Endodermal cell (in vitro differentiated cells): Measurements from ENCODE around the gene TRPC6. TPM values are rescaled to one million over a fixed set of nuclear protein-coding genes. Genes with fewer than 3 reads are reported as not detected.

ENCODE experiments used
- DNase-seq: peaks from one replicate; pipeline ENCODE4 v3.0.0-alpha.2; 2017
- H3K27ac ChIP-seq: 2 replicates; pipeline ENCODE4 v1.5.1; 2013; ENCODE audit warnings: mild to moderate bottlenecking, low read depth, low read length, moderate library complexity
- H3K27me3 ChIP-seq: 2 replicates; pipeline ENCODE4 v1.6.1; 2013; ENCODE audit warnings: mild to moderate bottlenecking, low read length, moderate library complexity; ENCODE audit not compliant: insufficient read depth, control insufficient read depth, poor library complexity, severe bottlenecking
- H3K36me3 ChIP-seq: 2 replicates; pipeline ENCODE4 v1.7.0; 2013; ENCODE audit warnings: mild to moderate bottlenecking, low read length, moderate library complexity; ENCODE audit not compliant: control insufficient read depth, insufficient read depth
- H3K4me1 ChIP-seq: one replicate; pipeline ENCODE4 v1.7.0; 2013; ENCODE audit warnings: low read length; ENCODE audit not compliant: control insufficient read depth, insufficient read depth
- H3K4me3 ChIP-seq: 2 replicates; pipeline ENCODE4 v1.5.1; 2013; ENCODE audit warnings: mild to moderate bottlenecking, low read length, moderate library complexity
- H3K9ac ChIP-seq: 2 replicates; pipeline ENCODE4 v1.6.1; 2013; ENCODE audit warnings: mild to moderate bottlenecking, low read length, moderate library complexity; ENCODE audit not compliant: poor library complexity, severe bottlenecking; ENCODE audit errors: extremely low read depth
- H3K9me3 ChIP-seq: 2 replicates; pipeline ENCODE4 v1.6.1; 2013; ENCODE audit warnings: mild to moderate bottlenecking, low read length, moderate library complexity; ENCODE audit not compliant: control insufficient read depth
- H3K27ac Mint-ChIP-seq: 2 replicates; pipeline ENCODE4 v1.8.0; 2020; ENCODE audit warnings: mixed read lengths
- H3K27me3 Mint-ChIP-seq: 2 replicates; pipeline ENCODE4 v1.8.0; 2021; ENCODE audit warnings: mild to moderate bottlenecking, mixed read lengths; ENCODE audit not compliant: insufficient read depth
- H3K36me3 Mint-ChIP-seq: 2 replicates; pipeline ENCODE4 v1.8.0; 2020; ENCODE audit warnings: low read depth, mixed read lengths
- H3K4me1 Mint-ChIP-seq: 2 replicates; pipeline ENCODE4 v1.8.0; 2020; ENCODE audit warnings: mixed read lengths
- H3K4me3 Mint-ChIP-seq: 2 replicates; pipeline ENCODE4 v1.8.0; 2020; ENCODE audit warnings: mild to moderate bottlenecking, moderate library complexity, mixed read lengths
- H3K9me3 Mint-ChIP-seq: 2 replicates; pipeline ENCODE4 v1.8.0; 2020; ENCODE audit warnings: mild to moderate bottlenecking, mixed read lengths
- WGBS, 2 experiments: methylation state at CpG; one replicate each; pipeline versions ENCODE4 v1.1.5 to v1.1.7; 2013; ENCODE audit warnings: missing lambda C conversion rate in 2 of 2, mixed read lengths in 1 of 2; ENCODE audit not compliant: insufficient coverage in 1 of 2, insufficient read length in 1 of 2; 5-methylcytosine and 5-hydroxymethylcytosine counted together
- total RNA-seq, 2 donors: library from RNA; stranded (reverse); fragmentation: NEBNext Ultra II Directional in 1 of 2; extraction: Animal tissue kit (Norgen Biotek cat#: 25700) in 1 of 2; gene quantifications; 2 replicates in 1 of 2; 3 replicates in 1 of 2; pipeline ENCODE4 v1.2.1, GENCODE V29; 2021
- TF ChIP-seq, protein P1 (sequence below): fragments of 200-600 bp; sonication (generic); conservative IDR thresholded peaks from 2 replicates; pipeline ENCODE4 v1.5.0; 2021; ENCODE audit warnings: antibody characterized with exemption, mild to moderate bottlenecking

The TRPC6 gene
- total RNA-seq, 2 donors from 2014 or later: 1.2 to 5.1 TPM

GRCh38 chr11:101576456-101576855 lies 7.4 kb downstream of the TRPC6 start:
- Histone ChIP-seq H3K4me3 (no peak overlapping the region), H3K9ac (no peak overlapping the region), H3K4me1 (no peaks in the 10 kb centered on the region), H3K27me3 (peaks cover 12% of the 10 kb centered on the region), H3K36me3 (no peaks in the 10 kb centered on the region), H3K9me3 (peaks cover 5% of the 10 kb centered on the region), H3K27ac (no peak overlapping the region)
- Mint-ChIP-seq H3K36me3 (peaks cover under 1% of the 10 kb centered on the region), H3K27me3 (peaks cover 10% of the 10 kb centered on the region), H3K27ac (no peak overlapping the region), H3K4me1 (peaks cover 3% of the 10 kb centered on the region), H3K9me3 (peaks cover 11% of the 10 kb centered on the region), H3K4me3 (no peak overlapping the region)
- TF ChIP-seq, protein P1, sequence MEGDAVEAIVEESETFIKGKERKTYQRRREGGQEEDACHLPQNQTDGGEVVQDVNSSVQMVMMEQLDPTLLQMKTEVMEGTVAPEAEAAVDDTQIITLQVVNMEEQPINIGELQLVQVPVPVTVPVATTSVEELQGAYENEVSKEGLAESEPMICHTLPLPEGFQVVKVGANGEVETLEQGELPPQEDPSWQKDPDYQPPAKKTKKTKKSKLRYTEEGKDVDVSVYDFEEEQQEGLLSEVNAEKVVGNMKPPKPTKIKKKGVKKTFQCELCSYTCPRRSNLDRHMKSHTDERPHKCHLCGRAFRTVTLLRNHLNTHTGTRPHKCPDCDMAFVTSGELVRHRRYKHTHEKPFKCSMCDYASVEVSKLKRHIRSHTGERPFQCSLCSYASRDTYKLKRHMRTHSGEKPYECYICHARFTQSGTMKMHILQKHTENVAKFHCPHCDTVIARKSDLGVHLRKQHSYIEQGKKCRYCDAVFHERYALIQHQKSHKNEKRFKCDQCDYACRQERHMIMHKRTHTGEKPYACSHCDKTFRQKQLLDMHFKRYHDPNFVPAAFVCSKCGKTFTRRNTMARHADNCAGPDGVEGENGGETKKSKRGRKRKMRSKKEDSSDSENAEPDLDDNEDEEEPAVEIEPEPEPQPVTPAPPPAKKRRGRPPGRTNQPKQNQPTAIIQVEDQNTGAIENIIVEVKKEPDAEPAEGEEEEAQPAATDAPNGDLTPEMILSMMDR: no peak
- DNase-seq: no peak

GRCh38 chr11:101574886-101575285 lies 8.9 kb downstream of the TRPC6 start:
- Mint-ChIP-seq H3K9me3 (peaks cover 19% of the 10 kb centered on the region), H3K4me1 (peaks cover 9% of the 10 kb centered on the region), H3K27ac (no peak overlapping the region), H3K27me3 (peaks cover 1% of the 10 kb centered on the region), H3K36me3 (peaks cover 4% of the 10 kb centered on the region), H3K4me3 (no peak overlapping the region)
- H3K36me3 ChIP-seq: no peaks in the 10 kb centered on the region
- H3K9me3 ChIP-seq: peaks cover 5% of the 10 kb centered on the region
- no peak for DNase-seq
- H3K4me1 ChIP-seq: no peaks in the 10 kb centered on the region
- no peak overlapping the region for H3K4me3 ChIP-seq
- no peak overlapping the region for H3K9ac ChIP-seq
- no peak overlapping the region for H3K27ac ChIP-seq
- WGBS, 2 experiments: 100% methylated on average over 1 of the region's 1 CpG; no CpG with 5 or more reads in 1 of the 2 experiments
- TF ChIP-seq, protein P1: no peak
- H3K27me3 ChIP-seq: no peaks in the 10 kb centered on the region

GRCh38 chr11:101567071-101567470 lies 16.7 kb downstream of the TRPC6 start:
- peak overlapping the region; percentile 20 for H3K9ac ChIP-seq
- H3K27me3 ChIP-seq: no peaks in the 10 kb centered on the region
- H3K36me3 ChIP-seq: no peaks in the 10 kb centered on the region
- no peaks in the 10 kb centered on the region for H3K4me1 ChIP-seq
- TF ChIP-seq, protein P1: no peak
- no peak overlapping the region for H3K4me3 ChIP-seq
- H3K9me3 ChIP-seq: no peaks in the 10 kb centered on the region
- DNase-seq: peak; percentile 69
- 20 to 61% methylated on average over 1 to 5 of the region's 5 CpGs for WGBS, 2 experiments
- no peak overlapping the region for H3K27ac ChIP-seq
- Mint-ChIP-seq H3K4me1 (peaks cover 15% of the 10 kb centered on the region), H3K27me3 (no peaks in the 10 kb centered on the region), H3K27ac (peak overlapping the region; percentile 68), H3K9me3 (peaks cover 13% of the 10 kb centered on the region), H3K36me3 (peaks cover 4% of the 10 kb centered on the region), H3K4me3 (peak overlapping the region; percentile 19)
